Endothelial cell of umbilical vein (primary cell): Measurements from ENCODE around the gene RAB43. TPM values are rescaled to one million over a fixed set of nuclear protein-coding genes. Genes with fewer than 3 reads are reported as not detected.
A peak's percentile ranks its signal among the peaks of the same experiment; 100 is the strongest.

Experiments
- BruUV-seq: library from RNA; stranded (reverse); fragments of 400-500 nt; replicated peaks from 2 replicates; lab custom pipeline; 2021; lab: Mats Ljungman, UMichigan
- CTCF ChIA-PET: fragments of 300-600, 350-600 bp; sonication (Branson Sonifier 250); formaldehyde crosslinking; loops from one replicate; lab custom pipeline; 2021; ENCODE audit warnings: antibody characterized with exemption, inconsistent platforms; lab: Charles Lee
- POLR2A ChIA-PET: fragments of 300-600, 350-600 bp; sonication (Branson Sonifier 250); formaldehyde crosslinking; loops from one replicate; lab custom pipeline; 2021; ENCODE audit warnings: antibody characterized with exemption, inconsistent platforms; lab: Charles Lee
- DNase-seq: peaks from one replicate; pipeline ENCODE4 v3.0.0-alpha.2; 2011; ENCODE audit warnings: low read depth, low spot score
- FAIRE-seq: peaks from 2 replicates; lab custom pipeline; 2011; peaks lifted over from hg19 to GRCh38; lab: Jason Lieb, UNC
- H2AFZ ChIP-seq: 2 replicates; pipeline ENCODE4 v1.6.0; 2012; ENCODE audit warnings: low read depth, low read length, control low read depth, inconsistent platforms
- H3K27ac ChIP-seq: 2 replicates; pipeline ENCODE4 v1.5.1; 2011; ENCODE audit warnings: low read depth, mild to moderate bottlenecking, control low read depth, low read length, moderate library complexity; ENCODE audit not compliant: insufficient read depth
- H3K27me3 ChIP-seq, 2 experiments: 2 replicates each; pipeline versions ENCODE4 v1.6.0 to v1.6.1; 2011; ENCODE audit warnings: low read length in 2 of 2, mixed read lengths in 1 of 2; ENCODE audit not compliant: control insufficient read depth in 2 of 2, insufficient read depth in 2 of 2
- H3K36me3 ChIP-seq, 2 experiments: 2 replicates in 1 of 2; 3 replicates in 1 of 2; pipeline ENCODE4 v1.5.1; 2011; ENCODE audit warnings: low read length in 2 of 2, mild to moderate bottlenecking in 1 of 2, moderate library complexity in 1 of 2; ENCODE audit not compliant: control insufficient read depth in 2 of 2, insufficient read depth in 2 of 2; ENCODE audit errors: extremely low read depth in 1 of 2
- H3K4me1 ChIP-seq: 3 replicates; pipeline ENCODE4 v1.5.1; 2011; ENCODE audit warnings: mild to moderate bottlenecking, low read length; ENCODE audit not compliant: control insufficient read depth, insufficient read depth; ENCODE audit errors: extremely low read depth
- H3K4me2 ChIP-seq: 2 replicates; pipeline ENCODE4 v1.6.1; 2011; ENCODE audit warnings: low read length, control low read depth, mixed read lengths; ENCODE audit not compliant: insufficient read depth
- H3K4me3 ChIP-seq, 3 experiments: fragments of 200-600 bp in 1 of 3; sonication (generic), shearing (Covaris generic) in 1 of 3; replicated peaks in 1 of 3; 2 replicates each; pipeline ENCODE4 v1.5.1; 2011 to 2016; ENCODE audit warnings: control low read depth in 3 of 3, low read length in 3 of 3, mild to moderate bottlenecking in 2 of 3, inconsistent platforms in 1 of 3, low read depth in 1 of 3, moderate library complexity in 1 of 3; ENCODE audit not compliant: insufficient read depth in 1 of 3
- H3K79me2 ChIP-seq: 2 replicates; pipeline ENCODE4 v1.6.0; 2012; ENCODE audit warnings: low read length, inconsistent platforms; ENCODE audit not compliant: control insufficient read depth, insufficient read depth
- H3K9ac ChIP-seq: replicated peaks from 2 replicates; pipeline ENCODE3; 2011; ENCODE audit warnings: low read length, control low read depth; ENCODE audit not compliant: insufficient read depth; ENCODE audit errors: extremely low read depth
- H3K9me1 ChIP-seq: replicated peaks from 3 replicates; pipeline ENCODE4 v1.6.0; 2011; ENCODE audit warnings: mild to moderate bottlenecking, low read length; ENCODE audit not compliant: control insufficient read depth, insufficient read depth; ENCODE audit errors: extremely low read depth
- H3K9me3 ChIP-seq: replicated peaks from 2 replicates; pipeline ENCODE4 v1.5.1; 2012; ENCODE audit warnings: low read length, inconsistent platforms; ENCODE audit not compliant: control insufficient read depth, insufficient read depth
- H4K20me1 ChIP-seq: replicated peaks from 2 replicates; pipeline ENCODE3; 2011; ENCODE audit warnings: mild to moderate bottlenecking, low read length; ENCODE audit not compliant: control insufficient read depth, insufficient read depth; ENCODE audit errors: extremely low read depth
- FOS ChIP-seq: IDR thresholded peaks from 2 replicates; pipeline ENCODE4 v1.6.1; 2011; ENCODE audit warnings: mild to moderate bottlenecking, low read length, moderate library complexity, borderline replicate concordance; ENCODE audit not compliant: insufficient read depth
- MYC ChIP-seq: IDR thresholded peaks from one replicate; pipeline ENCODE4 v1.6.1; 2011; ENCODE audit warnings: mild to moderate bottlenecking, low read depth, low read length
- POLR2A ChIP-seq: IDR thresholded peaks from 2 replicates; pipeline ENCODE4 v1.6.1; 2012; ENCODE audit warnings: low read depth, mild to moderate bottlenecking, control low read depth, low read length
- POLR2AphosphoS5 ChIP-seq: IDR thresholded peaks from 2 replicates; pipeline ENCODE4 v1.6.1; 2012; ENCODE audit warnings: low read depth, mild to moderate bottlenecking, control low read depth, low read length, moderate library complexity; ENCODE audit not compliant: insufficient read depth
- dilution Hi-C: fragments of 300-500 bp; cut with MboI; formaldehyde crosslinking; loops from one replicate; pipeline ENCODE4 v1.15.0; 2019; ENCODE audit warnings: low sequenced_read_pairs; ENCODE audit not compliant: extremely low pct_ligation_motif_present
- intact Hi-C: fragments of 100-400 bp; cut with micrococcal nuclease; formaldehyde crosslinking; loops from one replicate; pipeline ENCODE4 v1.10.0; 2022
- polyA plus RNA-seq, 4 experiments: library from polyadenylated mRNA; depleted of rRNA in 3 of 4; stranded (reverse) in 3 of 4; unstranded in 1 of 4; fragments of >200 nt; gene quantifications; 2 replicates each; pipeline versions ENCODE4 v1.2.1 to v1.2.3, GENCODE V29; 2011 to 2012; ENCODE audit warnings: missing spikeins in 1 of 4
- total RNA-seq: library from RNA; stranded (reverse); gene quantifications from 2 replicates; pipeline ENCODE4 v1.2.3, GENCODE V29; 2021
- TF ChIP-seq, protein P1 (sequence below), 2 donors: IDR thresholded peaks; 1 replicate in 1 of 2; 2 replicates in 1 of 2; pipeline ENCODE4 v1.5.1; 2011; ENCODE audit warnings: low read length in 2 of 2, mild to moderate bottlenecking in 2 of 2, moderate library complexity in 2 of 2, control low read depth in 1 of 2, inconsistent platforms in 1 of 2, low read depth in 1 of 2; ENCODE audit not compliant: insufficient read depth in 1 of 2; ENCODE audit errors: extremely low read depth in 1 of 2

RAB43 gene
- total and polyA plus RNA-seq, 2 donors (not counting 3 experiments of a cell fraction or from before 2014, with no cell fraction given): 18.5 to 31.5 TPM

DNA sequence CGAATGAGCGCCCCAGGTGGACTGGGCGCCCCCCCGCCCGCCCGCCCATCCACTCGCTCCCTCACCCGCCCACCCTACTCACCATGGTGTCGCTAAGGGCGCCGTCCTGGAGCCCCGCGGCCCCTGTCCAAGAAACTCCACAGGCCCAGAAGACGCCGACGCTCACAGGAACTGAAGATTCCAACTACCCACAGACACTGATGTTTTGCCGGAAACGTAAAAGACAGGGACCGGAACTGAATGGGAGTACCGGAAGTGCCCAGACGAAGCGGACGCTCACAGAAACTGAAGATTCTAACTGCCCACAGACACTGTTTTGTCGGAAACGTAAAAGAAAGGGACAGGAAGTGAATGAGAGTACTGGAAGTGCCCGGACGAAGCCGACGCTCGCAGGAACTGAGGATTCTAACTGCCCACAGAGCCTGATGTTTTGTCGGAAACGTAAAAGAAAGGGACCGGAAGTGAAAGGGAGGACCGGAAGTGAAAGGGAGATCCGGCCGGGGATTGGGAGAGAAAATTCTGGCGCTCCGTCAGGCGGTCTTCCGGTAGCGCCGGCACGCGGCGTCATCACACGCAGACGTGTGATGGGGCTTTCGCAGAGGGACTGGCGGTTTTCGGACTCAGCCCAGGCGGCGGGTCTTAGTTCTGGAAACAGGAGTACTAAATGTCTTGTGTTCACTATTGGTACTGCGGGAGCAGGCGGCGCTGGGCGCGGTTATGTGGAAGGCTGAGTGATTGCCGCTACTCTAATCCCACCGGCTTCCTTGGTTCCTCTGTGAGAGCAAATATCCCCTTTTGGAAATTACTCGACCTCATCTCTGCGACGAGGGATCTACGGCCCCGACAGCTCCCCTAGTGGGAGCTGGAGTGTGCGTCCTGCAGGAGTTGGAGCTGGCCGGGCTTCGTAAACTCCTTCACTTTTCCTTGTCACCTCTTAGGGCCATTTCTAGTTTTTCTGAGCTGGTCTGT is 39.6 kb upstream of the RAB43 start, which contains the start of gene ISY1:
ISY1 (minus strand) TSS at position 173 of the 969 bp plus-strand sequence; CDS start at position 85, 88 bp downstream.
- Histone ChIP-seq H3K4me2 (peak within 1 kb of the TSS; percentile 98), H3K4me1 (peaks cover 19% of the 10 kb centered on the region), H3K79me2 (peaks cover 23% of the 10 kb centered on the region), H3K9me3 (no peaks in the 10 kb centered on the region), H3K27me3 (no peaks in the 10 kb centered on the region), H3K9ac (peak within 1 kb of the TSS; percentile 88), H3K4me3 (peak within 1 kb of the TSS; percentile 82 to 100 (median 99)), H3K9me1 (no peaks in the 10 kb centered on the region), H2AFZ (peak within 1 kb of the TSS; percentile 86), H4K20me1 (no peaks in the 10 kb centered on the region), H3K27ac (peak within 1 kb of the TSS; percentile 86), H3K36me3 (peaks cover 8 to 9% of the 10 kb centered on the region in 2 experiments)
- CTCF ChIA-PET: interaction anchor here (0.7 to 3.2 kb wide), 21 partner anchors 16 to 481 kb away, joined by 3 to 95 read pairs (median 4); partner anchors contain the start of genes CNBP, COPG1 and RAB43
- TF ChIP-seq MYC (no peak), POLR2AphosphoS5 (peak; percentile 99), POLR2A (peak; percentile 99), FOS (no peak)
- TF ChIP-seq, protein P1, sequence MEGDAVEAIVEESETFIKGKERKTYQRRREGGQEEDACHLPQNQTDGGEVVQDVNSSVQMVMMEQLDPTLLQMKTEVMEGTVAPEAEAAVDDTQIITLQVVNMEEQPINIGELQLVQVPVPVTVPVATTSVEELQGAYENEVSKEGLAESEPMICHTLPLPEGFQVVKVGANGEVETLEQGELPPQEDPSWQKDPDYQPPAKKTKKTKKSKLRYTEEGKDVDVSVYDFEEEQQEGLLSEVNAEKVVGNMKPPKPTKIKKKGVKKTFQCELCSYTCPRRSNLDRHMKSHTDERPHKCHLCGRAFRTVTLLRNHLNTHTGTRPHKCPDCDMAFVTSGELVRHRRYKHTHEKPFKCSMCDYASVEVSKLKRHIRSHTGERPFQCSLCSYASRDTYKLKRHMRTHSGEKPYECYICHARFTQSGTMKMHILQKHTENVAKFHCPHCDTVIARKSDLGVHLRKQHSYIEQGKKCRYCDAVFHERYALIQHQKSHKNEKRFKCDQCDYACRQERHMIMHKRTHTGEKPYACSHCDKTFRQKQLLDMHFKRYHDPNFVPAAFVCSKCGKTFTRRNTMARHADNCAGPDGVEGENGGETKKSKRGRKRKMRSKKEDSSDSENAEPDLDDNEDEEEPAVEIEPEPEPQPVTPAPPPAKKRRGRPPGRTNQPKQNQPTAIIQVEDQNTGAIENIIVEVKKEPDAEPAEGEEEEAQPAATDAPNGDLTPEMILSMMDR (IDR thresholded peaks at IDR 0.05; ENCODE audit: extremely low read depth in 1 of 2, insufficient read depth in 1 of 2, low read depth in 1 of 2, low read length in 2 of 2): peak; percentile 88 to 93
- FAIRE-seq: peak; percentile 94
- peak; percentile 95 for DNase-seq
- TSS peak; percentile 95 for BruUV-seq
- dilution Hi-C loops: no loop called here
- POLR2A ChIA-PET: interaction anchor here (0.6 to 1.7 kb wide), 3 partner anchors 85 to 224 kb away, joined by 3 to 5 read pairs (median 3); partner anchors contain the start of gene COPG1
- intact Hi-C loops: loop anchor here (1.0 kb wide), 6 partner anchors 18 to 108 kb away; partner anchors contain the start of genes CNBP and COPG1
